Stimulated activated effector memory CD8-positive, alpha-beta T cell treated with anti-CD3 and anti-CD28 coated beads, Interleukin-12 subunit alpha, Interleukin-12 subunit beta, amount 100 ng/mL, for 72 hours (primary cell): ENCODE results near the gene ASMT.
"Not testable (repeated sequence)": the region's sequence is repeated elsewhere in the genome, so short reads cannot be mapped to it uniquely, and the experiment has no call there.

Experiments
- ATAC-seq: fragments of 150-1000 bp; cut with Tn5 transposase; 2 replicates; pipeline ENCODE4 v1.10.0; 2021
- DNase-seq, 2 donors: peaks; one replicate each; pipeline ENCODE4 v3.0.0; 2021 to 2022; ENCODE audit warnings: low spot score in 2 of 2
- H3K27ac Mint-ChIP-seq: one replicate; pipeline ENCODE4 v1.8.0; 2022; ENCODE audit warnings: mild to moderate bottlenecking, mixed read lengths
- H3K36me3 Mint-ChIP-seq: one replicate; pipeline ENCODE4 v1.8.0; 2022; ENCODE audit warnings: mild to moderate bottlenecking, mixed read lengths
- H3K4me1 Mint-ChIP-seq: one replicate; pipeline ENCODE4 v1.8.0; 2022; ENCODE audit warnings: mixed read lengths
- H3K4me3 Mint-ChIP-seq: one replicate; pipeline ENCODE4 v1.8.0; 2022; ENCODE audit warnings: mild to moderate bottlenecking, mixed read lengths
- H3K9me3 Mint-ChIP-seq: one replicate; pipeline ENCODE4 v1.8.0; 2022; ENCODE audit warnings: mixed read lengths

The ASMT gene

DNA sequence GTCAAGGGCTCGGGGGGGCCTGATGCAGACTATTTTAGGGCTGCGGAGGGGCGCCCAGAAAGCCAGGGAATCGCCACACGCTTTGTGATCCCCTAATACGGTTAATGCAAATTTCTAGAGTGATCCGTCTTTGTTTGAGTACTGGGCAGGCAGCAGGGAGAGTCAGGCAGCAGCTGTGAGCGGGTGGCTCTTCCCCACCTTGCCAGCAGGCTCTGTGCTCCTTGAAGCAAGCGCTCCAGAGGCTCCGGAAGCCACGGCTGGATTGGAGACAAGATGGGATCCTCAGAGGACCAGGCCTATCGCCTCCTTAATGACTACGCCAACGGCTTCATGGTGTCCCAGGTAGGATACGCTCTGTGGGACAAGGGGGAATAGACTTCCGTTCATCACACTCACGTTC, at the start of gene ASMT:
Gene ASMT (plus strand): TSS at position 133 of the 400 bp plus-strand sequence. CDS start 141 bp downstream, at position 274.
- Mint-ChIP-seq H3K9me3 (no peaks in the 10 kb centered on the region), H3K36me3 (no peaks in the 10 kb centered on the region), H3K4me1 (no peaks in the 10 kb centered on the region)

DNA sequence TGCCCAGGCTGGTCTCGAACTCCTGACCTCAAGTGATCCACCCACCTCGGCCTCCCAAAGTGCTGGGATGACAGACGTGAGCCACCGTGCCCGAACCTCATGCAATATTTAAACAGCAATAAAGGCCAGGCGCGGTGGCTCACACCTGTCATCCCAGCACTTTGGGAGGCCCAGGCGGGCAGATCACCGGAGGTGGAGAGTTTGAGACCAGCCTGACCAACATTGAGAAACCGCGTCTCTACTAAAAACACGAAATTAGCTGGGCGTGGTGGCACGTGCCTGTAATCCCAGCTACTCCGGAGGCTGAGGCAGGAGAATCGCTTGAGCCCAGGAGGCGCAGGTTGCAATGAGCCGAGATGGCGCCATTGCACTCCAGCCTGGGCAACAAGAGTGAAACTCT, 40.7 kb upstream of the ASMT start:
- ATAC-seq, H3K9me3 Mint-ChIP-seq, H3K4me3 Mint-ChIP-seq, H3K27ac Mint-ChIP-seq, H3K36me3 Mint-ChIP-seq: not testable (repeated sequence)
- peaks cover 18% of the 10 kb centered on the region for H3K4me1 Mint-ChIP-seq
- peak in 1 of 2 donors; percentile 0 for DNase-seq

More for the DNA sequence above, at the start of gene ASMT:
- Mint-ChIP-seq H3K27ac (no peak within 1 kb of the TSS), H3K4me3 (no peak within 1 kb of the TSS)
- no peak for ATAC-seq
- DNase-seq = no peak

DNA sequence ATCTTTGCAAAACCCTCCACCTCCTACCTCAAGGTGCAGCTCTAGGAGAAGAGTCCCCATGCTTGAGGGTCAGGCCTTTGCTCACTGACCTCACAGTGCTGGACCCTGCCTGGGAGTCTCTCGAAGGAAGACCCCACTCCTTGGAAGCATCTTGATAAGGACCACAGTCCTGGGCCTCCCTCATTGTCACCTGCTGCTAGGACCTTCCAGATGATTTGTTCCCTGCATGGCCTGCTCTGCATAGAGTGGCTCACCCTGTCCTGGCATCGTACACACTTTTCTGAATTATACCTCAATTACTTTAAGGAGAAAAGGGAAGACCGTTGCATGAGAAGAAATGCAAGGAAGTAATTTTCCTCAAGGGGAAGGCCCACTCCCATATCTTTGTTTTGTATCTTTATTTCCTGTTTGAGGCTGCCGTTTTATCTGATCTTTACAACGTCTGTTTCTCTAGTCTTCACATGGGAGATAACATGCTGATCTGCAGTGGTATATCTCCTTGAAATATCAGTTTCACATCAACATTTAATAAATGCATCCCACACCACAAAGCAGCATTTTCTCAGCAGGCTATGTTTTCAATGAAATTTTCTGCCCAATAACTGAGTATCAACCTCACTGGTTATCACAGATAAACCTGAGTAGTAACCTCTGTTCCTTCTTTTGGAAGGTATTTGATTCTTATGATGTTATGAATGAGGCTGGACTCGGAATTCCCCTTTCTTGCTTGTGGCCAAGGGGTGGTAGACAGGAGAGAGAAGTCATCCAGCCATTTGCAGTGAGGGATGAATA, 38.5 kb upstream of the ASMT start:
- no peak overlapping the region for H3K4me3 Mint-ChIP-seq
- H3K36me3 Mint-ChIP-seq = peaks cover 11% of the 10 kb centered on the region
- peak; percentile 1 to 52 for DNase-seq
- H3K4me1 Mint-ChIP-seq = peaks cover 7% of the 10 kb centered on the region
- H3K27ac Mint-ChIP-seq = no peak overlapping the region
- H3K9me3 Mint-ChIP-seq = no peaks in the 10 kb centered on the region
- ATAC-seq = peak; percentile 63

- DNase-seq (peak in 1 of 2 donors; percentile 34), ATAC-seq (no peak)
- peaks cover 20% of the 10 kb centered on the region for H3K4me1 Mint-ChIP-seq
- H3K27ac Mint-ChIP-seq = no peak overlapping the region
- H3K9me3 Mint-ChIP-seq = no peaks in the 10 kb centered on the region
- peaks cover 8% of the 10 kb centered on the region for H3K36me3 Mint-ChIP-seq
- no peak overlapping the region for H3K4me3 Mint-ChIP-seq
Observed at GRCh38 chrX:1577845-1578244, 37.0 kb upstream of the ASMT start.

DNA sequence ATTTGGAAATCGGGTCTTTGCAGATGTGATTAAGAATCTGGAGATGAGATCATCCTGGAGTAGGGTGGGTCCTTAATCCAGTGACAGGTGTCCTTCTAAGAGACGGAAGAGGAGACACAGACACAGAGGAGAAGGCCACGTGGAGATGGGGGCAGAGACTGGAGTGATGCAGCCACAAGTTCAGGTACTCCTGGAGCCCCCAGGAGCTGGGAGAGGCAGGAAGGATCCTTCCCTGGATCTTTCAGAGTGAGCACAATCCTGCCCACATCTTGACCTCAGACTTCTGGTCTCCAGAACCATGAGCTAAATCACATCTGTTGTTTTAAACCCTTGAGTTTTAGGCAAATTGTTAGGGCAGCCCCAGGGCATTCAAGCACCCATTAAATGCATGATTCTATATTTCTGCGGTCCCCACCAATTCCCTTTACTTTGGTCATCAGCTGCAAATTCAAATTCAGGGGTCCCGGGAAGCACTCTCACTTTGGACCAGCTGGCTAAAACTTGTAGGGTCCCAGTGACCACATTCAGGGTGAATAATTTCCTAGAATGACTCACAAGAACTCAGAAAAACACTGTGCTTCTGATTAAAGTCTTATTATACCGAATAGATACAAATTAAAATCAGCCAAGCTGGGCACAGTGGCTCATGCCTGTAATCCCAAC, 36.2 kb upstream of the ASMT start:
- H3K4me3 Mint-ChIP-seq = no peak overlapping the region
- DNase-seq = peak in 1 of 2 donors; percentile 55
- peaks cover 28% of the 10 kb centered on the region for H3K4me1 Mint-ChIP-seq
- H3K9me3 Mint-ChIP-seq = no peaks in the 10 kb centered on the region
- H3K27ac Mint-ChIP-seq = no peak overlapping the region
- H3K36me3 Mint-ChIP-seq = peaks cover 16% of the 10 kb centered on the region
- no peak for ATAC-seq

- DNase-seq = peak; percentile 82 to 98
- Mint-ChIP-seq H3K4me3 (peak overlapping the region; percentile 46), H3K9me3 (no peaks in the 10 kb centered on the region), H3K27ac (peak overlapping the region; percentile 100), H3K4me1 (peaks cover 29% of the 10 kb centered on the region), H3K36me3 (peaks cover 24% of the 10 kb centered on the region)
- peak; percentile 70 for ATAC-seq
Observed at GRCh38 chrX:1581132-1581531, 33.7 kb upstream of the ASMT start.

DNA sequence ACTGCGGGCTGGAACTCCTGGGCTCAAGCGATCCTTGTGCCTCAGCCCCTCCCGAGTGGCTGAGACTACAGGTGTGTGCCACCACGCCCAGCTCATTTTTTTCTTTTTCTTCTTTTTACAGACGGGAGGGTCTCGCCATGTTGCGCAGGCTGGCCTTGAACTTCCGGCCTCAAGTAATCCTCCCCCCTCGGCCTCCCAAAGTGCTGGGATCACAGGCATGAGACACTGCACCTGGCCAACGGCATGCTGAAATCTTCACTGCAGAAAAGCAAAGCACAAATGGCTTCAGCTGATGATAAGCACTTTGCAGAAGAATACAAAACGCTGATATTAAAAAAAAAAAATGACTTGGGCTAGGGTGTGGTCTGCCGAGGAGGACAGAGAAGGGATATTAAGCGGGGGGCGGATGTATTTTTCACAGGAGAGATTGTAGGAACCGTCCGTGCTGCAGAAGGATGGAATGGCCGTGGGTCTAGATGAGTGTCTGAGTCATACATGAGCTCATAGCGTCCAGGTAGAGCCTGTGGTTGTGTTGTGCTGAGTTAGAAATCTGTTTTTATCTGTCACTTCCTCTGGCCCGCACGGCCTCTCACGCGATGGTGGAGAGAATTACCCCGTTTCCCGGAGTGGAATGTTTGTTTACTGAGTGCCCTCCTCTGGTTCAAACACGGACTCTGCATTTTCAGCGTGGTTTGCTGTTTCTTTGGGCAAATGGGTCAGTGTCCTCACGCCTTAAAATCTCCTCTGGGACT, 32.0 kb upstream of the ASMT start:
- Mint-ChIP-seq H3K4me3 (peak overlapping the region; percentile 84), H3K27ac (peak overlapping the region; percentile 100), H3K36me3 (peaks cover 24% of the 10 kb centered on the region), H3K4me1 (peaks cover 29% of the 10 kb centered on the region), H3K9me3 (no peaks in the 10 kb centered on the region)
- ATAC-seq (peak; percentile 98), DNase-seq (peak; percentile 58 to 91)

- ATAC-seq (no peak), DNase-seq (peak in 1 of 2 donors; percentile 50)
- peaks cover 29% of the 10 kb centered on the region for H3K4me1 Mint-ChIP-seq
- peaks cover 24% of the 10 kb centered on the region for H3K36me3 Mint-ChIP-seq
- peak overlapping the region; percentile 100 for H3K27ac Mint-ChIP-seq
- H3K4me3 Mint-ChIP-seq = peak overlapping the region; percentile 84
- no peaks in the 10 kb centered on the region for H3K9me3 Mint-ChIP-seq
Observed at GRCh38 chrX:1584237-1585011, 30.4 kb upstream of the ASMT start.

DNA sequence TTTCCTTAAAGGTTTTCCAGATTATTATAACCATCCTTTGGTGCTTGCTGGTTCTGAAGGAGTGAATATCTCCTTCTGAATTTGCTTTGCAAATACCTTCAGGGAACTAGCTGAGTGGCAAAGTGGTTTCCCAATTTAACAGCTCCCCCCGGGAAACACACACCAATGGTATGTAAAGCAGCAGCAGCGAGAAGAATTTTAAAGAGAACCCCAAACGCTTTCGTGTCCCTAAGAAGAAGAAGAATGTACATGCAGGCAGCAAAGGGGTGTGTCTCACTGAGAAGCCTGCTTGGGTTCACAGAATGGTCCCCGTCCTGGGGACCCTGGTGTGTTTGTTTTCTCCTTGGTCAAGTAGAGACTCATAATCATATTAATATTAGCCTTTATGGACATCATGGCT, 27.7 kb upstream of the ASMT start:
- no peaks in the 10 kb centered on the region for H3K9me3 Mint-ChIP-seq
- DNase-seq (peak in 1 of 2 donors; percentile 59), ATAC-seq (no peak)
- peaks cover 15% of the 10 kb centered on the region for H3K4me1 Mint-ChIP-seq
- no peak overlapping the region for H3K4me3 Mint-ChIP-seq
- no peak overlapping the region for H3K27ac Mint-ChIP-seq
- peaks cover 30% of the 10 kb centered on the region for H3K36me3 Mint-ChIP-seq

DNA sequence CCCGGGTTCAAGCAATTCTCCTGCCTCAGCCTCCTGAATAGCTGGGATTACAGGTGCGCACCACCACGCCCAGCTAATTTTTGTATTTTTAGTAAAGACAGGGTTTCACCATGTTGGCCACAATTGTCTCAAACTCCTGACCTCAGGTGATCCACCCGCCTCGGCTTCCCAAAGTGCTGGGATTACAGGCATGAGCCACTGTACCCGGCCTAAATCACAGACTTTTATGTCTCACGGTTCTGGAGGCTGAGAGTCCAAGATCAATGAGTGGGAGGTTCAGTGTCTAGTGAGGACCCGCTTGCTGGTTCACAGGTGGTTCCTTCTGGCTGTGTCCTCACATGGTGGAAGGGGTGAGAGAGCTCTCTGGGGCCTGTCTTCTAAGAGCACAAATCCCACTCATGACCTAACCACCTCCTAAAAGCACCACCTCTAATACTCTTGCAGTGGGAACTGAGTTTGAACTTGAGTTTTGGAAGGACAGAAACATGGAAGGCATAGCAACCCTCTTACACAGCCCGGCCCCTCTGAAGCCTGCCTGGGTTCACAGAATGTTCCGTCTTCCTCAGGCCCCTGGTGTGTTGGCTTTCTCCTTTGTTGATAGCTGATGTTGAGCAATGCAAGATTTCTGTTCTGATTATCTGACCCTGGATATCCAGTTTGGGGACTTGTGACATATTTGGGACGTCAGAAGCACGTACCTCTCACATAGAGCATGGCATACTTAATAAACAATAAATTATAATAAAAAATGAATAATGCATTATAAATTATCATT, 25.3 kb upstream of the ASMT start:
- Mint-ChIP-seq H3K9me3 (no peaks in the 10 kb centered on the region), H3K27ac (peak overlapping the region; percentile 91), H3K4me1 (peaks cover 20% of the 10 kb centered on the region), H3K4me3 (no peak overlapping the region), H3K36me3 (peaks cover 39% of the 10 kb centered on the region)
- no peak for ATAC-seq
- peak in 1 of 2 donors; percentile 57 for DNase-seq

GRCh38 chrX:1591102-1591862, 23.6 kb upstream of the ASMT start, which contains the start of gene AKAP17A:
TSS of gene AKAP17A (plus strand) at chrX:1591604. CDS start at chrX:1593463, 1,859 bp downstream.
- Mint-ChIP-seq H3K9me3 (no peaks in the 10 kb centered on the region), H3K4me1 (peaks cover 32% of the 10 kb centered on the region), H3K36me3 (peaks cover 53% of the 10 kb centered on the region), H3K27ac (peak within 1 kb of the TSS; percentile 93), H3K4me3 (peak within 1 kb of the TSS; percentile 85)
- ATAC-seq (peak; percentile 93), DNase-seq (peak; percentile 100)

GRCh38 chrX:1591863-1592469, 22.9 kb upstream of the ASMT start:
- peak overlapping the region; percentile 93 for H3K27ac Mint-ChIP-seq
- peaks cover 58% of the 10 kb centered on the region for H3K36me3 Mint-ChIP-seq
- H3K9me3 Mint-ChIP-seq = no peaks in the 10 kb centered on the region
- H3K4me3 Mint-ChIP-seq = peak overlapping the region; percentile 85
- H3K4me1 Mint-ChIP-seq = peaks cover 32% of the 10 kb centered on the region
- ATAC-seq = peak; percentile 49
- DNase-seq = no peak

DNA sequence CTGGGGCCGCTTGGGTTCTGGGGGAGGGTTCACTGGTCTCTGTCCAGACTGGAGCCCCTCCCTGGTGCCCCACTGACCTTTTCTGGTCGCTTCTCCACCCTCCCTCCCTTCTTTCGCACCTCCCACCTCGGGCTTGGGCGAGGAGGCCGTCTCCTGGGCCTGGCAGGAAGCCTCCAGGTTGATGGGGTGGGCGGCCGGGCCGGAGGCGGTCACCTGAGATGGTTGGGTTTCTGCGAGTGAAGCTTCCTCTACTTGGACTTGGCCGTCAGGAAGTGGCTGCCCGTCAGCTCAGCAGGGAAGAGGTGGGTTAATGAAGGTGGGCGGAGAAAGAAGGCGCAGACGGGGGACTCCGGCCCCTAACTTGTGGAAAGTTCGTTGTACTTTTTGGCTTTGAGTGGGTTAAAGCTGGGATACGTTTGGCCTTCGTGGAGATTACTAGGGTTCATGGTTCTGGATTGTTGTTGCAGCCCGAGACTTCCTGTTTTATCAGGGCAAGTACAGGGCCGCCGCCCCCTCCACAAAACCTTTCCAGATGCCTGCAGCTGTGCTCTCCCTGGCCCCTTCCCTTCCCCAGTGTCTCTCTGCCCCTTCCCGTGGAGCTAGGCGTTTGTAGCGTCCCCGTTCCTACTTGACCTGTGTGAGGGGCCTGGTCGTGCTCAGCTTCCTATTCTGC, 22.3 kb upstream of the ASMT start:
- H3K4me1 Mint-ChIP-seq = peaks cover 36% of the 10 kb centered on the region
- H3K4me3 Mint-ChIP-seq = peak overlapping the region; percentile 85
- DNase-seq = peak in 1 of 2 donors; percentile 75
- H3K27ac Mint-ChIP-seq = peak overlapping the region; percentile 93
- no peaks in the 10 kb centered on the region for H3K9me3 Mint-ChIP-seq
- peak; percentile 36 for ATAC-seq
- H3K36me3 Mint-ChIP-seq = peaks cover 64% of the 10 kb centered on the region
